ENCODE results near the gene HOXC6.

The HOXC6 gene

GRCh38 chr12:54019924-54020590 lies 8.2 kb upstream of the HOXC6 start:
- ATAC-seq: no peak
- TF ChIP-seq ZNF565 (CRISPR knock-in tag; conservative IDR thresholded peaks at IDR 0.05; ENCODE audit: low read depth) (no peak), ZNF8 (CRISPR knock-in tag; IDR thresholded peaks at IDR 0.05) (no peak), GLIS3 (CRISPR knock-in tag; IDR thresholded peaks at IDR 0.05) (no peak), ISL1 (CRISPR knock-in tag; IDR thresholded peaks at IDR 0.05) (no peak), TCF4 (CRISPR knock-in tag; IDR thresholded peaks at IDR 0.05; ENCODE audit: borderline replicate concordance) (no peak), ZC3H10 (CRISPR knock-in tag; IDR thresholded peaks at IDR 0.05) (no peak)
- TF ChIP-seq, protein P1, sequence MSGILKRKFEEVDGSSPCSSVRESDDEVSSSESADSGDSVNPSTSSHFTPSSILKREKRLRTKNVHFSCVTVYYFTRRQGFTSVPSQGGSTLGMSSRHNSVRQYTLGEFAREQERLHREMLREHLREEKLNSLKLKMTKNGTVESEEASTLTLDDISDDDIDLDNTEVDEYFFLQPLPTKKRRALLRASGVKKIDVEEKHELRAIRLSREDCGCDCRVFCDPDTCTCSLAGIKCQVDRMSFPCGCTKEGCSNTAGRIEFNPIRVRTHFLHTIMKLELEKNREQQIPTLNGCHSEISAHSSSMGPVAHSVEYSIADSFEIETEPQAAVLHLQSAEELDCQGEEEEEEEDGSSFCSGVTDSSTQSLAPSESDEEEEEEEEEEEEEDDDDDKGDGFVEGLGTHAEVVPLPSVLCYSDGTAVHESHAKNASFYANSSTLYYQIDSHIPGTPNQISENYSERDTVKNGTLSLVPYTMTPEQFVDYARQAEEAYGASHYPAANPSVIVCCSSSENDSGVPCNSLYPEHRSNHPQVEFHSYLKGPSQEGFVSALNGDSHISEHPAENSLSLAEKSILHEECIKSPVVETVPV (CRISPR knock-in tag; IDR thresholded peaks at IDR 0.05): no peak

DNA sequence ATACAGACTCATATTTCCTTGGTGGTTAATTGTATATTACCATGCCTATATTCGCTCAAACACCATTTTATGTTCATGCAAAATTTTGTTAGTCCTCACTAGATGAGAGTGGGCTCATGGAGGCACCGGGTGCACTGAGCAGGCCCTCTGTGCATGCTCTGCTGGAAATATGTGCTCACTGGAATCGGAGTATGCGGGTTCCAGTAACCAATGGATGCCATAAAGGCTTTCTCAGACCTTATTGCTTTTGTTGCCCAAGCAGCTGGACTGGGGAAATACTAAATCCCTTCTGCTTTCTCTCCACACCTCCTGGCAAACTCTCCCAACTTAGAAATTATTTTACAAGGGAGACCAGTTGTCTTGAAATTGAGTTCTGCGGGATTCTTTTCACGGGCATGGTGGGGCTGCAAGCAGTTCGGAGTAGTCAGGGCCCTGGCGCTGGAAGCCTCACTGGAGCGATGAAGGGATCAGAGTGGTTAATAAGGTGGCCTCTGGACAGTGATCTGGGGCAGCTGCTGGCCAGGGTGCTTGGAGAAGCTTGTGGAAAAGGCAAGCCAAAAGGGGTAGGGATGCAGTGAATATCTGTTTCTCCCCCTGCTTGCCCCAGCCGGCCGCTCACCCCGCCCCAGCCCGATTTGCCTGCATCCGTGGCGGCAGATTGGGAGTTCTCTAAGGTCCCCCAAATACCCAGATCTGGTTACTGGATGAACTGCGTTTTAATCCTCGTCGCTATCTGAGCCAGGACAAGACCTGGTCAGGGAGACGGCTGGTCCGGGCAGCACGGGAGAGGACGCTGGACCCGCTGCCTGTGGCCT lies 7.4 kb upstream of the HOXC6 start:
- ATAC-seq: no peak
- TF ChIP-seq, protein P1 (CRISPR knock-in tag; IDR thresholded peaks at IDR 0.05): no peak
- TF ChIP-seq ISL1 (CRISPR knock-in tag; IDR thresholded peaks at IDR 0.05): no peak
- TF ChIP-seq ZNF8 (CRISPR knock-in tag; IDR thresholded peaks at IDR 0.05): no peak
- TF ChIP-seq ZFP3 (CRISPR knock-in tag; IDR thresholded peaks at IDR 0.05): no peak
- no peak for TF ChIP-seq TOX (CRISPR knock-in tag; IDR thresholded peaks at IDR 0.05; ENCODE audit: borderline replicate concordance)
- TF ChIP-seq ARNTL (CRISPR knock-in tag; IDR thresholded peaks at IDR 0.05; ENCODE audit: borderline replicate concordance, low read depth): no peak
- no peak for TF ChIP-seq ESRRG (CRISPR knock-in tag; IDR thresholded peaks at IDR 0.05)
- no peak for TF ChIP-seq SNAI2 (CRISPR knock-in tag; IDR thresholded peaks at IDR 0.05)
- TF ChIP-seq, protein P2, sequence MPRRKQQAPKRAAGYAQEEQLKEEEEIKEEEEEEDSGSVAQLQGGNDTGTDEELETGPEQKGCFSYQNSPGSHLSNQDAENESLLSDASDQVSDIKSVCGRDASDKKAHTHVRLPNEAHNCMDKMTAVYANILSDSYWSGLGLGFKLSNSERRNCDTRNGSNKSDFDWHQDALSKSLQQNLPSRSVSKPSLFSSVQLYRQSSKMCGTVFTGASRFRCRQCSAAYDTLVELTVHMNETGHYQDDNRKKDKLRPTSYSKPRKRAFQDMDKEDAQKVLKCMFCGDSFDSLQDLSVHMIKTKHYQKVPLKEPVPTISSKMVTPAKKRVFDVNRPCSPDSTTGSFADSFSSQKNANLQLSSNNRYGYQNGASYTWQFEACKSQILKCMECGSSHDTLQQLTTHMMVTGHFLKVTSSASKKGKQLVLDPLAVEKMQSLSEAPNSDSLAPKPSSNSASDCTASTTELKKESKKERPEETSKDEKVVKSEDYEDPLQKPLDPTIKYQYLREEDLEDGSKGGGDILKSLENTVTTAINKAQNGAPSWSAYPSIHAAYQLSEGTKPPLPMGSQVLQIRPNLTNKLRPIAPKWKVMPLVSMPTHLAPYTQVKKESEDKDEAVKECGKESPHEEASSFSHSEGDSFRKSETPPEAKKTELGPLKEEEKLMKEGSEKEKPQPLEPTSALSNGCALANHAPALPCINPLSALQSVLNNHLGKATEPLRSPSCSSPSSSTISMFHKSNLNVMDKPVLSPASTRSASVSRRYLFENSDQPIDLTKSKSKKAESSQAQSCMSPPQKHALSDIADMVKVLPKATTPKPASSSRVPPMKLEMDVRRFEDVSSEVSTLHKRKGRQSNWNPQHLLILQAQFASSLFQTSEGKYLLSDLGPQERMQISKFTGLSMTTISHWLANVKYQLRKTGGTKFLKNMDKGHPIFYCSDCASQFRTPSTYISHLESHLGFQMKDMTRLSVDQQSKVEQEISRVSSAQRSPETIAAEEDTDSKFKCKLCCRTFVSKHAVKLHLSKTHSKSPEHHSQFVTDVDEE (CRISPR knock-in tag; IDR thresholded peaks at IDR 0.05): no peak
- no peak for TF ChIP-seq OSR1 (CRISPR knock-in tag; IDR thresholded peaks at IDR 0.05)

DNA sequence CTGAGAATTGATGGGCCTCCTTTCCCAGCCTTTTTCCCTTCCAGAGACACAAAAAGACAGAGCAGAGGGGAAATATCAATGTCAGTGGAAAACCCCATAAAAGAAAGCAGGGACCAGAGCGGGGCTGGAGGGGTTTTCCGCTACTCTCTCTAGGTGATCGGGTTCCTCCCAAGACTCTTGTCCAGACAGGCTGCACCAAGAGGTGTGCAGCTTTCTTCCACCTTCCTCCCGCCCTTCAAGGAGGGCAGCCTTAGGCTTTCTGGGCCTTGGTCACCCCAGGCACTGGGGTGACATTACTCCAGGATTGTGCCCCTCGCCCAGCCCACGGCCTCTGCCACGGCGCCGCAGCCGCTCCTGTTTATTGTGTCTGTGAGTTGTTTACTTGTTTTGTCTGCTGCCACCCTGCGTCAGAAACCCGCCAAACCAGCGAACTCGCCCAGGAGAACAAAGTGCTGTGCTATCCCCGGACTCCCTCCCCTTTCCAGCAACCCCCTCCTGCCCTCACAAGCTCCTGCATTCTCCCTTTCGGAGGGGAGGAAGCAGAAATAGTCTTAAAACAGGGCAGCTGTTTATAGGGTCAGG lies 6.7 kb upstream of the HOXC6 start:
- ATAC-seq: no peak
- TF ChIP-seq PATZ1 (CRISPR knock-in tag; IDR thresholded peaks at IDR 0.05; ENCODE audit: borderline replicate concordance) (no peak), POU6F1 (CRISPR knock-in tag; IDR thresholded peaks at IDR 0.05; ENCODE audit: borderline replicate concordance, low read depth) (no peak), OSR1 (CRISPR knock-in tag; IDR thresholded peaks at IDR 0.05) (no peak), GLIS3 (CRISPR knock-in tag; IDR thresholded peaks at IDR 0.05) (no peak), ESRRG (CRISPR knock-in tag; IDR thresholded peaks at IDR 0.05) (no peak), ARNTL (CRISPR knock-in tag; IDR thresholded peaks at IDR 0.05; ENCODE audit: borderline replicate concordance, low read depth) (no peak), PPARA (CRISPR knock-in tag; IDR thresholded peaks at IDR 0.05; ENCODE audit: borderline replicate concordance) (no peak), TOX (CRISPR knock-in tag; IDR thresholded peaks at IDR 0.05; ENCODE audit: borderline replicate concordance) (no peak)
- TF ChIP-seq, protein P3, sequence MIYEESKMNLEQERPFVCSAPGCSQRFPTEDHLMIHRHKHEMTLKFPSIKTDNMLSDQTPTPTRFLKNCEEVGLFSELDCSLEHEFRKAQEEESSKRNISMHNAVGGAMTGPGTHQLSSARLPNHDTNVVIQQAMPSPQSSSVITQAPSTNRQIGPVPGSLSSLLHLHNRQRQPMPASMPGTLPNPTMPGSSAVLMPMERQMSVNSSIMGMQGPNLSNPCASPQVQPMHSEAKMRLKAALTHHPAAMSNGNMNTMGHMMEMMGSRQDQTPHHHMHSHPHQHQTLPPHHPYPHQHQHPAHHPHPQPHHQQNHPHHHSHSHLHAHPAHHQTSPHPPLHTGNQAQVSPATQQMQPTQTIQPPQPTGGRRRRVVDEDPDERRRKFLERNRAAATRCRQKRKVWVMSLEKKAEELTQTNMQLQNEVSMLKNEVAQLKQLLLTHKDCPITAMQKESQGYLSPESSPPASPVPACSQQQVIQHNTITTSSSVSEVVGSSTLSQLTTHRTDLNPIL (CRISPR knock-in tag; IDR thresholded peaks at IDR 0.05; ENCODE audit: low read depth): no peak
- TF ChIP-seq, protein P2 (CRISPR knock-in tag; IDR thresholded peaks at IDR 0.05): no peak
- TF ChIP-seq, protein P1 (CRISPR knock-in tag; IDR thresholded peaks at IDR 0.05): no peak

All from SK-N-SH treated with all-trans-retinoic acid at 6 μM for 48 hours (cell line).